Liver (tissue), 9 donors: ENCODE measurements around the gene UCHL3. TPM values are rescaled to one million over a fixed set of nuclear protein-coding genes. Genes with fewer than 3 reads are reported as not detected.

Experiments
- DNase-seq: peaks from one replicate; pipeline ENCODE4 v3.0.0-alpha.2; 2017; ENCODE audit warnings: low spot score
- H3K27ac ChIP-seq, 2 donors: one replicate each; pipeline ENCODE4 v1.7.0; 2013; ENCODE audit warnings: inconsistent platforms in 2 of 2, low read length in 2 of 2, control low read depth in 1 of 2, low read depth in 1 of 2, mild to moderate bottlenecking in 1 of 2
- H3K27me3 ChIP-seq, 4 donors: one replicate each; pipeline versions ENCODE4 v1.6.1 to v1.7.0; 2013; ENCODE audit warnings: low read length in 3 of 4, inconsistent platforms in 1 of 4, mild to moderate bottlenecking in 1 of 4, moderate library complexity in 1 of 4; ENCODE audit not compliant: control insufficient read depth in 4 of 4, insufficient read depth in 4 of 4
- H3K36me3 ChIP-seq, 4 donors: one replicate each; pipeline versions ENCODE4 v1.6.1 to v1.7.0; 2013; ENCODE audit warnings: low read length in 3 of 4, mild to moderate bottlenecking in 3 of 4, low read depth in 1 of 4, moderate library complexity in 1 of 4; ENCODE audit not compliant: control insufficient read depth in 4 of 4, insufficient read depth in 3 of 4
- H3K4me1 ChIP-seq, 4 donors: one replicate each; pipeline versions ENCODE4 v1.6.1 to v1.7.0; 2013; ENCODE audit warnings: low read length in 3 of 4, mild to moderate bottlenecking in 3 of 4, moderate library complexity in 1 of 4; ENCODE audit not compliant: control insufficient read depth in 4 of 4, insufficient read depth in 4 of 4
- H3K4me3 ChIP-seq, 3 donors: one replicate each; pipeline versions ENCODE4 v1.6.1 to v1.7.0; 2013; ENCODE audit warnings: low read length in 3 of 3, control low read depth in 1 of 3, low read depth in 1 of 3, mild to moderate bottlenecking in 1 of 3
- H3K9ac ChIP-seq, 2 donors: one replicate each; pipeline ENCODE4 v1.7.0; 2013; ENCODE audit warnings: low read length in 2 of 2, mild to moderate bottlenecking in 2 of 2, moderate library complexity in 2 of 2, control low read depth in 1 of 2, low read depth in 1 of 2
- H3K9me3 ChIP-seq, 4 donors: one replicate each; pipeline versions ENCODE4 v1.6.1 to v1.7.0; 2013; ENCODE audit warnings: low read length in 3 of 4; ENCODE audit not compliant: control insufficient read depth in 4 of 4
- ATF3 ChIP-seq: IDR thresholded peaks from 2 replicates; pipeline ENCODE4 v1.6.1; 2016; ENCODE audit warnings: antibody characterized with exemption
- CTCF ChIP-seq: fragments of 150-350 bp; IDR thresholded peaks from 2 replicates; pipeline ENCODE4 v1.5.1; 2017; ENCODE audit warnings: improper control_type of control experiment, low read depth, low read length; ENCODE audit not compliant: missing input control
- EGR1 ChIP-seq, 2 donors: IDR thresholded peaks; 2 replicates each; pipeline ENCODE4 v1.6.1; 2016 to 2018; ENCODE audit warnings: antibody characterized with exemption in 2 of 2, low read depth in 2 of 2
- FOXA1 ChIP-seq: IDR thresholded peaks from 2 replicates; pipeline ENCODE4 v1.6.1; 2016; ENCODE audit warnings: antibody characterized with exemption
- FOXA2 ChIP-seq: IDR thresholded peaks from 2 replicates; pipeline ENCODE4 v1.6.1; 2016; ENCODE audit warnings: antibody characterized with exemption
- GABPA ChIP-seq, 2 donors: IDR thresholded peaks in 1 of 2; conservative IDR thresholded peaks in 1 of 2; 2 replicates each; pipeline ENCODE4 v1.6.1; 2016; ENCODE audit warnings: antibody characterized with exemption in 2 of 2, mild to moderate bottlenecking in 1 of 2, moderate library complexity in 1 of 2
- HNF4A ChIP-seq, 2 donors: conservative IDR thresholded peaks; 2 replicates each; pipeline ENCODE4 v1.6.1; 2016; ENCODE audit warnings: antibody characterized with exemption in 2 of 2, mild to moderate bottlenecking in 2 of 2
- HNF4G ChIP-seq: IDR thresholded peaks from 2 replicates; pipeline ENCODE4 v1.6.1; 2016; ENCODE audit warnings: antibody characterized with exemption
- JUND ChIP-seq, 2 donors: IDR thresholded peaks; 2 replicates each; pipeline ENCODE4 v1.6.1; 2016; ENCODE audit warnings: antibody characterized with exemption in 2 of 2
- MAX ChIP-seq: IDR thresholded peaks from 2 replicates; pipeline ENCODE4 v1.6.1; 2016; ENCODE audit warnings: antibody characterized with exemption
- NR2F2 ChIP-seq: IDR thresholded peaks from 2 replicates; pipeline ENCODE4 v1.6.1; 2016; ENCODE audit warnings: antibody characterized with exemption
- RAD21 ChIP-seq, 2 donors: IDR thresholded peaks; 2 replicates each; pipeline ENCODE4 v1.6.1; 2016; ENCODE audit warnings: antibody characterized with exemption in 2 of 2, mild to moderate bottlenecking in 2 of 2
- REST ChIP-seq: IDR thresholded peaks from 2 replicates; pipeline ENCODE4 v1.6.1; 2016; ENCODE audit warnings: antibody characterized with exemption, mild to moderate bottlenecking
- RXRA ChIP-seq, 2 donors: IDR thresholded peaks; 2 replicates each; pipeline ENCODE4 v1.6.1; 2017 to 2018; ENCODE audit warnings: antibody characterized with exemption in 2 of 2, mild to moderate bottlenecking in 1 of 2
- SP1 ChIP-seq: IDR thresholded peaks from 2 replicates; pipeline ENCODE4 v1.6.1; 2018; ENCODE audit warnings: antibody characterized with exemption, mild to moderate bottlenecking
- TAF1 ChIP-seq: conservative IDR thresholded peaks from 2 replicates; pipeline ENCODE4 v1.6.1; 2016; ENCODE audit warnings: antibody characterized with exemption, mild to moderate bottlenecking
- YY1 ChIP-seq: IDR thresholded peaks from 2 replicates; pipeline ENCODE4 v1.6.1; 2016; ENCODE audit warnings: antibody characterized with exemption, mild to moderate bottlenecking
- ZBTB33 ChIP-seq: IDR thresholded peaks from 2 replicates; pipeline ENCODE4 v1.6.1; 2016; ENCODE audit warnings: antibody characterized with exemption
- WGBS: extraction: QIAGEN DNeasy Blood & Tissue Kit; methylation state at CpG from one replicate; pipeline ENCODE4 v1.1.7; 2013; 5-methylcytosine and 5-hydroxymethylcytosine counted together
- polyA plus RNA-seq, 2 donors: library from polyadenylated mRNA; stranded (reverse) in 1 of 2; unstranded in 1 of 2; fragments of 200-250 nt in 1 of 2; fragments of >200 nt in 1 of 2; fragmentation: Nextera tagmentation in 1 of 2; extraction: Ambion mirVana in 1 of 2; gene quantifications; one replicate each; pipeline versions ENCODE4 v1.2.1 to v1.2.3, GENCODE V29; 2013 to 2015
- total RNA-seq, 2 donors: library from RNA; depleted of rRNA; stranded (reverse); fragments of >200 nt; gene quantifications; one replicate each; pipeline ENCODE4 v1.2.3, GENCODE V29; 2014
- donor health status: healthy.
- donor health status: healthy.
- donor health status: healthy.
- donor health status: healthy.
- donor health status: healthy.

Gene UCHL3
- total and polyA plus RNA-seq, 4 donors: 13.1 to 55.8 (median 19.7) TPM

- H3K9me3 ChIP-seq: no peaks in the 10 kb centered on the region
- 92% methylated on average over 4 of the region's 4 CpGs for WGBS
- TF ChIP-seq RXRA (IDR thresholded peaks at IDR 0.05) (no peak), REST (no peak), MAX (no peak), ZBTB33 (no peak), FOXA1 (no peak), GABPA (IDR thresholded peaks at IDR 0.05 in 1 of 2, conservative IDR thresholded peaks at IDR 0.05 in 1 of 2) (no peak), SP1 (no peak)
Observed at GRCh38 chr13:75628801-75629200, 79.2 kb downstream of the UCHL3 start.

GRCh38 chr13:75633285-75633684 lies 83.7 kb downstream of the UCHL3 start:
- H3K4me1 ChIP-seq: peaks cover 4 to 15% (median 12%) of the 10 kb centered on the region in 4 donors
- TF ChIP-seq YY1 (no peak), TAF1 (no peak), RXRA (IDR thresholded peaks at IDR 0.05) (no peak), JUND (IDR thresholded peaks at IDR 0.05) (no peak), ATF3 (no peak), REST (no peak), NR2F2 (no peak), FOXA2 (no peak), ZBTB33 (no peak), HNF4A (conservative IDR thresholded peaks at IDR 0.05) (no peak), HNF4G (no peak), CTCF (no peak), GABPA (IDR thresholded peaks at IDR 0.05 in 1 of 2, conservative IDR thresholded peaks at IDR 0.05 in 1 of 2) (no peak), FOXA1 (no peak), MAX (no peak), RAD21 (IDR thresholded peaks at IDR 0.05) (no peak), SP1 (no peak), EGR1 (IDR thresholded peaks at IDR 0.05; ENCODE audit: low read depth in 2 of 2) (no peak)
- no peaks in the 10 kb centered on the region for H3K27me3 ChIP-seq
- WGBS: 31% methylated on average over 2 of the region's 2 CpGs
- H3K36me3 ChIP-seq: no peaks in the 10 kb centered on the region
- no peak overlapping the region for H3K9ac ChIP-seq
- H3K4me3 ChIP-seq: no peak overlapping the region
- DNase-seq: no peak
- no peak overlapping the region for H3K27ac ChIP-seq
- H3K9me3 ChIP-seq: no peaks in the 10 kb centered on the region

More at GRCh38 chr13:75628801-75629200, 79.2 kb downstream of the UCHL3 start:
- no peak for DNase-seq
- Histone ChIP-seq H3K27me3 (no peaks in the 10 kb centered on the region), H3K9ac (no peak overlapping the region), H3K27ac (no peak overlapping the region), H3K4me3 (no peak overlapping the region), H3K4me1 (no peaks in the 10 kb centered on the region), H3K36me3 (no peaks in the 10 kb centered on the region)
